Right kidney (tissue), 1 donor: ENCODE measurements around the gene NFKBIA.
"Not testable (repeated sequence)": the region's sequence is repeated elsewhere in the genome, so short reads cannot be mapped to it uniquely, and the experiment has no call there.

Experiments
- DNase-seq: peaks from one replicate; pipeline ENCODE4 v3.0.0-alpha.2; 2016

NFKBIA gene

DNA sequence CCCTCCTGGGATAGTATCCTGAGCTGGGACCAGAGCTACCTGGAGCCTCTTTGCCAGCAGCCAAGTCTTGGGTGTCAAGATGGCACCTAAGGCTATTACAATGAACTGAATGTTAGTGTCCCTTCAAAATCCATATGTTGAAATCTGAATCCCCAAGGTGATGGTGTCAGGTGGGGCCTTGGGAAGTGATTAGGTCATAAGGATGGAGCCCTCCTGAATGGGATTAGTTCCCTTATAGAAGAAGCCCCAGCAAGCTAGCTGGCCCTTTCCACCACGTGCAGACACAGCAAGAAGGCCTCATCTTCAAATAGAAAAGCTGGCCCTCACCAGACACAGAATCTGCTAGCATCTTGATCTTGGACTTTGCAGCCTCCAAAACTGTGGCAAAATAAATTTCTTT is 12.4 kb downstream of the NFKBIA start:
- no peak for DNase-seq

DNA sequence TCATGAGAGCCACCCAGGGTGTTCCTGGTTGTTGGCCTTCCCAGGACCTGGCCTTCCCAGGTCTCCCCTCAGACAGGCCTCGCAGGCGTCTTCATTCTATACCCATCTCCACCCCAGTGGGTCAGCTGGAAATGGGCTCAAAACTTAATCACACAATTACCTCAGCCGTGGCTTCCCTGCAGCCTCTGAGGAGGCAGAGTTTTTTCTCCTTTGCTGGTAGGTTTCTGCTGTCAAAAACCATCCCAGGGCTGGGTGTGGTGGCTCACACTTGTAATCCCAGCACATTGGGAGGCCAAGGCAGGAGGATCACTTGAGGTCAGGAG is 13.2 kb downstream of the NFKBIA start:
- DNase-seq = no peak

DNA sequence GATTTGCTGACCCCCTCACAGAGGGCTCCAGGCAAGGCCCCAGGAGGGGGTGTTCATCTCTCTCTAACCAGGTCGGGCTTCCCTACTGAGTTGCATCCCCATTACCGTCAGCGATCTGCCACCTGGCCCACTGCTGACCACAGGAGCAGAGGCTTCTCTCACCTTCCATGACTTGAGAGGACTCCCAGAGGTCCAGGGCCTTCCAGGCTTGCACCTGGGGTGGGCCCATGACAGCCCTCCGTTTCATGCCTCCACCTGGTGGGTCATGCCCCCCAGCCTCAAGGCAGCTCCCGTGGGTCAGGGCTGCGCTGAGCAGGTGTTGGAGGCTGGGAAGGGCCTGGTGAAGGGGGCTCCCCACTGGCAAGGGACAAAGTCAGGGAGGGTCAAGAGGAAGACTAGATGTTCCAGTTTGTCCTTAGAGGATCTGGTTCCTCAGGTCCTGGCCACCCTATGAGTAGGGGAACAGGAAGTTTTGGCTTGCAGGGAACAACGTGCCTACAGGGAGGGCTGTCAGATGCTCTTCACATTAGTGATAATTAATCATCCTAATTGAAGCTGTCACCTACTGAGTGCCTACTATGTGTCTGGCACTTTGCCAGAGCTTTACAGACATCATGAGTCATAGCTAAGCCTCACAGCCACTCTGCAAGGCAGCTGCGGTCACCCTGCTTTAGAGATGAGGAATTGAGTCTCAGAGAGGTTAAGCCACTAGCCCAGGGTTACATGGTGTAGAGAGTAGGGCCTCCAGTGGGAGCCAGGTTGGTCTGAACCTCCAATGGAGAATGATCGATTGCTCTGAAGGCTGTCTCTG is 13.8 kb downstream of the NFKBIA start:
- DNase-seq = no peak

DNA sequence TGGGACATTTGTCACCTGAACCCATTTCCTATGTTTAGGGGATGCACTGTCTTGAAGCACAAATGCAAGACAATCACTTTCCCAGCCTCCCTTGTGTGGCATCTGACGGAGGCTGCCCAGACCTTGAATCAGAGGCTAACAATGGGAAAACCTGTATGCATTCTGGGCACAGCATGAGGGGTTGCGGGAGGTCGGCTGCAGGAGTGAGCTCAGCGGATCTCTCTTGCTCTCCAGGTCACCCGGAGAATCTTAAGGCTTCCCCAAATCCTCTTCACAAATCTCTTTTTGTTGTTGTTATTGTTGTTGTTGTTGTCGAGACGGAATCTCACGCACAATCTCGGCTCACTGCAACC is 15.3 kb downstream of the NFKBIA start:
- no peak for DNase-seq

DNA sequence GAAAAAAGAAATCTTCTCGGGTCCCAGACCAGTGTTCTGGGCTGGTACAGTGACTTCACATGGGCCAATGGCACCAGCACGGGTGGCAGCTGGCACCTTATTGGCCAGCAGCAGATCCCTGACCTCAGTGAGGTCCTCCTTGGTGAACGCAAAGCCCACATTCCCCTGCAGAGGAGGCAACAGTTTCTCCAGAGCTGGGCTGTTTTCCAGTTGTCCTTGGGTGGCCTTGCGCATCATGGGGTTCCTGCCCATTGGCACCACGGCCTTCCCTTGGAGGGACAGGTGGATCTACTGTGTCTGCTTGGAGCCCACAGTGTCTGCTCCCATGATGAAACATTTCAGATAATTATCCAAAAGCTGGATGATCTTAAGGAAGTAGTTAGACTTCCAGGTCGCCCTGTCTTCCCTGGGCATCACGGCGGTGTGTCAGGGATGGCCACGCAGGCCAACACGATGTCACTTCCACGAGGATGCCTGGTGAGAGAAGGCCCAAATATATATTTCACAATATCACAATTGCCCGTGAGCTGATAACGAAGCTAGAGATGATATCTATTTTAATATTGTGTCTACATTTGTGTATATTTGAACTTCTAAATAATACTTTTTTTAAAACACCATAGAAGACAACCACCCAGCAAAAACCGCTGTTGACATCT is 15.8 kb downstream of the NFKBIA start:
- no peak for DNase-seq

DNA sequence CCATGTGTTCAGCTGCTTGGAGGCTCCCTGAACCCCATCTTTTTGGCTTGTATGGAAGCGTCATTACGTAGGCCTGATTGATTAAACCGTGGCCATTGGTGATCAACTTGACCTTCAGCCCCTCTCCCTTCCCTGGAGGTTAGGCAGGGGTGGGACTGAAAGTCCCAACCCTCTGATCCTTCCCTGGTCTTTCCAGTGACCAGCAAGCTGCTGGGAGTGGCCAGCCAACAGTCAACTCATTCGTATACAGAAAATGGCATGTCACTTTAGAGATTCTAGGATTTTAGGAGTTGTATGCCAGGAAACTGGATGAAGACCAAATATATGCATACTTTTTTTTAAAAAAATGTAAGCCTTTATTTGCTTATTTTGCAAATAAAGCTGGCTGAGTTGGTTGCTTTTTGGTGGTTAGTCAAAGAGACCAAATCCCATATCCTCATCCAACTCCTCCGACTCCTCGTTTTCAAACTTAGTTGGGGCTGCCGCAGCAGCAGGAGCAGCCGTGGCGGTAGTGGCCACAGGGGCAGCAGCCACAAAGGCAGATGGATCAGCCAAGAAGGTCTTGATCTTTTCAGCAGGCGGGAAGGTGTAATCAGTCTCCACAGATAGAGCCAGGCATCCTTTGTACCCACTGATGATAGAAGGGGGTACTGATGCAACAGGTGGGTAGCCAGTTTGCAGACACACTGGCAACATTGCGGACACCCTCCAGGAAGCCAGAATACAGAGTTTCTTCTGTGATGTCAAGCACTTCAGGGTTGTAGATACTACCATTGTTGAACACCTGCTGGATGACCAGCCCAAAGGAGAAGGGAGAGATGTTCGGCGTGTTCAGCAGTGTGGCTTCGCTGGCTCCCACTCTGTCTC is 16.6 kb downstream of the NFKBIA start:
- no peak for DNase-seq

DNA sequence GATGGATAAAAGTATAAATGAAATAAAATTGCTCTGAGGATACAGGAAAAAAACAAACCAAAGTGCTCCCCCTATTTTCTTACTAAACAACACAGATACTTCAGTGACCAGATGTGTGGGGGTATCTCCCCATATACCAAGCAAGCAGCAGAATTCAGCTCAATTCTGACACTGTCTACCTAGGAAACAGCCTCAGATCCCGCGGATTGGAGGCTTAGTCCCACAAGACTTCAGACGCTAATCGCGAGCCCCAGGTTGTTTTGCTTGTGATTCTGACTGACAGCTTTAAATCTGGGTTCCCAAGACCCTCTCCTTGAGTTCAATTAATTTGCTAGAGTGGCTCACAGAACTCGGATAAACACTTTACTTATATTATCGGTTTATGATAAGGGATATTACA is 17.3 kb downstream of the NFKBIA start:
- no peak for DNase-seq

DNA sequence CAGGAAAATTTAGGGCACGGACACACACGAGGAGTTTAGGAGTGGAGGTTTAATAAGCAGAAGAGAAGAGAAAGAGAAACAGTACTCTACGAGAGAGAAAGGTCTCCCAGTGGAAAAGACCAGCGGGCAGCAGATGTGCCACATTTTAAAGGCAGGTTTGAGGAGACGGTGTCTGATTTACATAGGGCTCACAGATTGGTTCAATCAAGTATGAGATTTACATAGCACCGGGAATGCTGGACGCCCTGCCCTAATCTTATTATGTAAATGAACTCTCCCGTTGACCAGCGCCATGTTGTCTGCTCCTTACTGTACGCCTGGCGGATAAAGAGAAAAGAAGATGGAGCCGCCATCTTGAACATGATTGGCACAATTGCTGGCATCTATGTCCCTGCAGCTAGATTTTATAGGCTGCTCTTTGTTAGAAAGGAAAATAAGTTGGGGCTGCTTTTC is 17.9 kb downstream of the NFKBIA start:
- DNase-seq = no peak

DNA sequence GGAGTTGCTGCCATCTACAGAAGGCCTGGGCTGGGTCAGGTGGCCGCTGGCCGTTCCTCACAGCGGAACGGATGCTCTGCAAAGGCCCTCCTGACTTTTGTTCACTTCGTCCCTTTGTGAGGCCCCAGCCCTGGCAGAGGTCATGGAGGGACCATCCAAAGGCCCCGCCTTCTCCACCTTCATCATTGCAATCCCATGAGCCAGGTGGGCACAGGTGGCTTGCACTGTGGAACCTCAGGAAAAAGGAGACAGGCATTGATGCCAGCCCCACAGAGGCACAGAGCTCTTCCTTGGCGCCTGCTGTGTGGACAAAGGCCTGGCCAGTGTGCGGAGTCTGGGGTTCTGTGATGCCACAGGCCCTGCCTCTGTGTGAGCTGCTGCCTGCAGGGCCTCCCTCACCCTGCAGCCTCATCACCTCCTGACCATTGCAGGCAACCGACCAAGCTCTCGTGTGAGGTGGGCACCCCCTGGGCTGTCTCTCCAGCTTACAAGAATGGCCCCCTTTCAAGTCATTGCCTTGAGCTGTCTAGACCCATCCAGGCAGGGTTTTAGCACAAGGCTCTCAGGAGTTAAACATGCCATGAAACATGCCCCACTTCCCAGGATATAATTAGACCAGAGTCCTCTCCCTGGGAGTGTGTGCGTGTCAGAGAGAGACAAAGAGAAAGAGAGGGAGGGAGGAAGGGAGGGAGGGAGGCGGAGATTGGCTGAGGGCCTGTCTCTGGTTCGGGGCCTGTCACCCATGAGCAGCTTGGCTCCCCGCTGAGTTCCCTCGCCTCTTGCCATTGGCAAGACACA is 19.3 kb downstream of the NFKBIA start:
- DNase-seq = peak; percentile 63

DNA sequence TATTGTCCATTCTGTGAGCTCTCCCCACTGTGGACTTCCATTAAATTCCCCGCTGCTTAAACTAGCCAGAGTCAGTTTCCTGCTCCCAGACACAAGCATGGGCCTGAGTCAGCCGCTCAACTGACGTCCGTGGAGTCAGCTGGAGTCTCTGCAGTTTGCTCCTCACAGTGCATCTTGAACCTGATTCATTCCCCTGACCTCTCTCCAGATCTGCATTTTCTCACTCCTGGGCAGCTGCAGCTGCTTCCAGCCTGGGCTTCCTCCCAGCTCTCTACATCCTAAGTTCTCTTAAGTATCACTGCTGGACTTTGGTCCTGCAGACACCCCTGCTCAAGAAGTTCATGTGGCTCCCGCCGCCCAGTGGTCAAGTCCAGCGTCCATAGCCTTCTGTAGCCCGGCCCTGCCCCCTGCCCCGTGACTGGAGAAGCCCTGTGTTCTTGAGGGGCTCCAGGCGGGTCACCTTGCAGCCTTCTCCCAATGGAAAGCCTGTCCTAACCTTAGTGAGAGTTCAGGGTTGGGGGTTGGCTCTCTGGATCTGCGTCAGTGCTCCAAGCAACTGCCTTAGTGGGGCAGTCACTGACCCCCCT is 20.0 kb downstream of the NFKBIA start:
- DNase-seq = no peak

DNA sequence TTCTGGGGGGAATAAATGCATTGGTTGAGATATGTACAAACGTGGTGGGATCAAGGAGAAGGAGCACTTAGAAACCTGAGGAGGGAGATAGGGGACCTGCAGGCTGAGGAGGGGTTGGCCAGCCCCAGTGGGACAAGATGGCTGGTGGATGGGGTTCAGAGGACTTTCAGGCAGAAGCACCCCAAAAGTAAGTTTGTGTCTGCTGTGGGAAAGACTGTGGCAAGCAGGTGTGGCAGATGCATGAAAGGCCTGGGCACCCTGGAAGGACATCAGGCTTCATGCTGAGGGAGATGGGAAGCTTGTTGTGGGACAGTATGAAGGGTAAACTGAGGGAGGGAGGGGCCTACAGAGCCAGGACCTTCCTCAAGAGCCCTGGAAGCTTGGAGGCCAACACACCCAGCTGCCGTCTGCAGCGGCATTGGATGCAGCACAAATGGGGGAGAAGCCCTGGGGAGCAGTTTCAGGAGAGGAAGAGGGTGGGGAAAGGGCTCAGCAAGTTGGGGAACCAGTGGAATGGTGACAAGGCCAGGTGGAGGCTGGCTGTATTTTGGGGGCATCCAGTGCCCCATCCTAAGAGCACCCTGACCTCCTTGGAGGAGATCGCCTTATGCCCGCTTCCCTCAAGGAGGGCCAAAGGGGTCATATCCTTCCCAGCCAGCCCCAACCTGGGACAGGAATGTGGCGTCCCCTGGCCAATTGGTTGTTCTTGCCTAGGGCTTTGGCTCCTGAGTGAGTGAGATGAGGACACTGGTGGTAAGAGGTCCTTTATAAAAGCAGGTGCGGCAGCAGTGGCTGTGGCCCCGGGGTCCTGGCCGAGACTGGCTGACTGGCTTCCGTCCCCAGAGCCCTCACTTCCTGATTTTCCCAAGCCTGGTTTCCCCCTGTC is 20.7 kb downstream of the NFKBIA start:
- DNase-seq = no peak

DNA sequence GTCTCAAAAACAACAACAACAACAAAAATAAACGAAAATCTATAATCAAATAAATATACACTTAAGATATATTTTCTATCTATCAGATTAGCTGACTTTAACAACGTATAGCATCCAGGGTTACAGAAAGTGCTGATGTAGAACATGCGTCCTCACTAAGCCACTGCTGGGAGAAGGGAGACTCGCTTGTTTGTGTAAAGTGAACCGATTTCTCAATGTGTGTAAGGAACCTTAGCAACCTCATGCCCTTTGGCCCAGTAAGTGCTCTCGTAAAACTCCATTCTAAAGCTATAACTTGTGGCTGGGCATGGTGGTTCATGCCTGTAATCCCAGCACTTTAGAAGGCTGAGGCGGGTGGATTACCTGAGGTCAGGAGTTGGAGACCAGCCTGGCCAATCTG is 23.8 kb downstream of the NFKBIA start:
- no peak for DNase-seq

DNA sequence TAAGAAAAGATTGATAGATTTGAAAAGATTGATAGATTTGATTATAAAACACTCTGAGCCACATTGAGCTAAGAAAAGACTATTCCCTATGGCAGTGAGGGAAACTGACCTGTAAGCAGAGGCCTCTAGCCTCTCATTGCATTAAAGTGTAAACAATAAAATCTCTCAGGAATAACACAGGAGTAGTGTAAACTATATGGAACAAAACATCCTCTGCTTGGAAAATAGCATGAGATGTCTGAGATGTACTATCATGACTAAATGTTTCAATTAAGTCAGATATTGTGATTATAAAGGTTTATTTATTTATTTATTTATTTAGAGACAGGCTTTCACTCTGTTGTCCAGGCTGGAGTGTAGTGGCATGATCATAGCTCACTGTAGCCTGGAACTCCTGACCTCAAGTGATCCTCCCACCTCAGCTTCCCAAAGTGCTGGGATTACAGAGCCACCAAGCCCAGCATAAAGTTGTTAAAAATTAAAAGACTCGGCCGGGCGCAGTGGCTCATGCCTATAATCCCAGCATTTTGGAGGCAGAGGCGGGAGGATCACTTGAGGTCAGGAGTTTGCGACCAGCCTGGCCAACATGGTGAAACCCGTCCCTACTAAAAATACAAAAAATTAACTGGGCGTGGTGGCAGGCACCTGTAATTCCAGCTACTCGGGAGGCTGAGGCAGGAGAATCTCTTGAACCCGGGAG is 25.2 kb downstream of the NFKBIA start:
- not testable (repeated sequence) for DNase-seq

DNA sequence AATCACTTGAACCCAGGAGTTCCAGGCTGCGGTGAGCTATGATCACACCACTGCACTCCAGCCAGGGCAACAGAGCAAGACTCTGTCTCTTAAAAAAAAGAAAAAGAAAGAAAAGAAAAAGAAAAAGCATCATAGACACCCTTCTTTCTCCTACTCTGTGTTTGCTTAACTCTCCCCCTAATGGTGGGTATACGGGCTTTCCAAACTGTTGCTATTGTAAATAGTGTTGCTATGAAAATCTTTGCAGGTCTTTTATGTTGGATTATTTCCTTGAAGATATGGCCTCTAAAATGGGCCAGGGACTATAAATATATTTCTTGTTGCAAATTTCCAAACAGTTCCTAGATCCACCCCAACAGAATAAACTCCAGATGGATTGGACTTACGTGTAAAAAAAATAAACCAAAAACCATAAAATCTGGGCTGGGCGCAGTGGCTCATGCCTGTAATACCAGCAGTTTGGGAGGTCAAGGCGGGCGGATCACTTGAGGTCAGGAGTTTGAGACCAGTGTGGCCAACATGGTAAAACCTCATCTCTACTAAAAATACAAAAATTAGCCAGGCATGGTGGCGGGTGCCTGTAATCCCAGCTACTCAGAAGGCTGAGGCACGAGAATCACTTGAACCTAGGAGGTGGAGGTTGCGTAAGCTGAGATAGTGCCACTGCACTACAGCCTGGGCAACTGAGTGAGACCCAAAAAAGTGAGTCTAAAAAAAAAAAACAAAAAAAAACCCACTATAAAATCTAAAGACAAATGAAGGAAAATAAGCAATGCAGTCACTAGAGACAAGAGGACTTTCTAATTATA is 25.9 kb downstream of the NFKBIA start:
- no peak for DNase-seq

DNA sequence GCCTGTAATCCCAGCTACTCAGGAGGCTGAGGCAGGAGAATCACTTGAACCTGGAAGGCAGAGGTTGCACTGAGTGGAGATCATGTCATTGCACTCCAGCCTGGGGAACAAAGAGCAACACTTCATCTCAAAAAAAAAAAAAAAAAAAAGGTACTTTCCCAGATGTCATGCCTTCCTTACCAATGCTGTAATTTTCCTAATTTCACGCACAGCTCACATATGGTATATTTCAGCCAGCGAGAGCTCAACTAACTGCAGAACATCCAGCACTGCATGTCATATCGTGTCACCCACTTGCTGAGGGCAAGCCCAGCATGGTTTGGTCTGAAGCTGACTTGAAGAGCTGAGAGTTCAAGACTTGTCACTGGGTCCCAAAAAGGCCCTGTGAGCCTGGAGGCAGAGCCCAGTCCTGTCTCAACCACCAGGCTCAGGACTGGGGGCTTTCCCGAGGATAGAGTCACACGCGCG is 29.0 kb downstream of the NFKBIA start:
- DNase-seq = no peak

DNA sequence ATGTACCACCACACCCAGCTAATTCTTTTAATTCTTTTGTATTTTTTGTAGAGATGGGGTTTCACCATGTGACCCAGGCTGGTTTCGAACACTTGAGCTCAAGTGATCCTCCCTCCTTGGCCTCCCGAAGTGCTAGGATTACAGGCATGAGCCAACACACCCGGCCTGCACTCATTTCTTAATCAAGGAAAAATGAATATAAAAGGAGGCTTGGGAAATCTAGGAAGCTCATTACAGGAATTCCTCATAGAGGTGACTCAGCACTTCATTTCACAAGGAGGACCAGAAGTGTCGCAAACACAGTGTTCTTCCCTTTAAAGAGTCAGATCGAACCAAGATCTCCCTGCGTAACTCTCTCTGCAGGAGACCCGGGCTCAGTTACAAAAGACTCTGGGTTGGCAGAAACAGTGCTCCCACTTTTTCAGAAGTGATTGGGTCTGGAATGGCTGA is 30.3 kb downstream of the NFKBIA start:
- no peak for DNase-seq

DNA sequence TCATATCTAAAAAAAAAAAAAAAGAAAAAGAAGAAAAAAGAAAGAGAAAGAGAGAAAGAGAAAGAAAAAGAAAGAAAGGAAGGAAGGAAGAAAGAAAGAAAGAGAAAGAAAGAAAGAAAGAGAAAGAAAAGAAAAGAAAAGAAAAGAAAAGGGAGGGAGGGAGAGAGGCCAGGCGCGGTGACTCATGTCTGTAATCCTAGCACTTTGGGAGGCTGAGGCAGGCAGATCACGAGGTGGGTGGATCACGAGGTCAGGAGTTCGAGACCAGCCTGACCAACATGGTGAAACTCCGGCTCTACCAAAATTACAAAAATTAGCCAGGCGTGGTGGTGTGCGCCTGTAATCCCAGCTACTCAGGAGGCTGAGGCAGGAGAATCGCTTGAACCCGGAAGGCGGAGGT is 31.3 kb downstream of the NFKBIA start:
- DNase-seq = not testable (repeated sequence)

DNA sequence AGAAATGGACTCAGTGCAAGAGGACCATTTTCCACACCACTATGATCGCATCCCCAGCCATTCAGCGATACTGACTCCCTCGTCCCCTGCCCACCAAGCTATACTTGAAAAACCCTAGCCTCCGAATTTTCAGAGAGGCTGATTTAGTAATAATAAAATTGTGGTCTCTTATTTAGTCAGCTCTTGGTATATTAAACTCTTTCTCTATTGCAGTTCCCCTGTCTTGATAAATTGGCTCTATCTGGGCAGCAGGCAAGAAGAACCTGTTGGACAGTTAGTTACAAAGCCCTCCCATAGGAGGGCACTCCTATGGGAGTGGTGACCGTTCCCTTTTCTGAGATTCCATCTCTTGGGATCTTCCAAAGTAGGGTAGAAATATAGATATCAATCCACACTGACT is 33.6 kb downstream of the NFKBIA start:
- no peak for DNase-seq

DNA sequence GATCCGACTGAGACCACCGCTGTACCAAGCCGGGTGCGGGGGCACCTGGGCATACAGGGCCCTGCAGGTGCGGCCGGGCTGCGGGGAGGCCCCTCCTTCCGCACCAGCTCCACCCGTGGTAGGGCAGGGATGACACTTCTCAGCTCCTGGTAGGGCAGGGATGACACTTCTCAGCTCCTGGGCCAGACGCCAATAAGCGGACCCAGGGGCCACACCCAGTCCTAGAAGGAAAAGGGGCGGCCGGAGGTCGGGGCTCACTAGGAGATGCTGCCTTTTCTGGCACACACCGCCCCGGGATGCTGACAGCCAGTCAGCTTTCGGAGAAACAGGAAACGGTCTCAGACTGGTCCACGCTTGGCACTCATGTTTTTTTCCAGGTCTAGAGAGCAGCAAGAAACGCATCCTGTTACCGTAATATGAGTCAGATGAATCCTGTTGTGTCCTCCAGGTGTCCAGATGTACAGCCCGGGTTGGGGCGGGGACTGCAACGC is 34.8 kb downstream of the NFKBIA start:
- peak; percentile 35 for DNase-seq
